Effector memory CD4-positive, alpha-beta T cell (primary cell): ENCODE measurements around the gene NLRX1.
A peak's percentile ranks its signal among the peaks of the same experiment; 100 is the strongest.
"Not testable (repeated sequence)": the region's sequence is repeated elsewhere in the genome, so short reads cannot be mapped to it uniquely, and the experiment has no call there.

ENCODE experiments used
- DNase-seq, 3 donors: peaks; one replicate each; pipeline ENCODE4 v3.0.0-alpha.2; 2020
- H3K27ac ChIP-seq: 2 replicates; pipeline ENCODE4 v1.7.0; 2013; ENCODE audit warnings: mild to moderate bottlenecking, low read length, moderate library complexity; ENCODE audit not compliant: insufficient read depth, poor library complexity, severe bottlenecking
- H3K27me3 ChIP-seq: replicated peaks from 2 replicates; pipeline ENCODE4 v1.7.0; 2013; ENCODE audit warnings: mild to moderate bottlenecking, low read length; ENCODE audit not compliant: insufficient read depth, control insufficient read depth, poor library complexity, severe bottlenecking
- H3K36me3 ChIP-seq: 2 replicates; pipeline ENCODE4 v1.7.0; 2013; ENCODE audit warnings: mild to moderate bottlenecking, low read length, moderate library complexity; ENCODE audit not compliant: control insufficient read depth, insufficient read depth
- H3K4me1 ChIP-seq: 2 replicates; pipeline ENCODE4 v1.7.0; 2013; ENCODE audit warnings: low read length, mild to moderate bottlenecking; ENCODE audit not compliant: control insufficient read depth, insufficient read depth, poor library complexity, severe bottlenecking
- H3K4me3 ChIP-seq: 2 replicates; pipeline ENCODE4 v1.7.0; 2013; ENCODE audit warnings: low read length, low read depth, mild to moderate bottlenecking; ENCODE audit not compliant: insufficient read depth, poor library complexity, severe bottlenecking
- H3K9me3 ChIP-seq: 2 replicates; pipeline ENCODE4 v1.7.0; 2013; ENCODE audit warnings: mild to moderate bottlenecking, low read length, moderate library complexity; ENCODE audit not compliant: control insufficient read depth

Gene NLRX1

DNA sequence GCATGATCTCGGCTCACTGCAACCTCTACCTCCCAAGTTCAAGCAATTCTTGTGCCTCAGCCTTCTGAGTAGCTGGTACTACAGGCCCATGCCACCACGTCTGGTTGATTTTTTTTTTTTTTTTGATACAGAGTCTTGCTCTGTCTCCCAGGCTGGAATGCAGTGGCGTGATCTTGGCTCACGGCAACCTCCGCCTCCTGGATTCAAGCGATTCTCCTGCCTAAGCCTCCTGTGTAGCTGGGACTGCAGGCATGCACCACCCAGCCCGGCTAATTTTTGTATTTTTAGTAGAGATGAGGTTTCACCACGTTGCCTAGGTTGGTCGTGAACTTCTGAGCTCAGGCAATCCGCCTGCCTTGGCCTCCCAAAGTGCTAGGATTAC is 1.5 kb upstream of the NLRX1 start:
- not testable (repeated sequence) for DNase-seq, H3K27ac ChIP-seq, H3K9me3 ChIP-seq

GRCh38 chr11:119167933-119168332 is 592 bp upstream of the NLRX1 start:
- Histone ChIP-seq H3K27me3 (no peaks in the 10 kb centered on the region), H3K9me3 (no peaks in the 10 kb centered on the region), H3K4me1 (peaks cover 5% of the 10 kb centered on the region), H3K36me3 (no peaks in the 10 kb centered on the region), H3K4me3 (no peak overlapping the region), H3K27ac (no peak overlapping the region)
- DNase-seq = no peak

More for the DNA sequence above, 1.5 kb upstream of the NLRX1 start:
- H3K27me3 ChIP-seq, H3K4me1 ChIP-seq, H3K36me3 ChIP-seq, H3K4me3 ChIP-seq: not testable (repeated sequence)

DNA sequence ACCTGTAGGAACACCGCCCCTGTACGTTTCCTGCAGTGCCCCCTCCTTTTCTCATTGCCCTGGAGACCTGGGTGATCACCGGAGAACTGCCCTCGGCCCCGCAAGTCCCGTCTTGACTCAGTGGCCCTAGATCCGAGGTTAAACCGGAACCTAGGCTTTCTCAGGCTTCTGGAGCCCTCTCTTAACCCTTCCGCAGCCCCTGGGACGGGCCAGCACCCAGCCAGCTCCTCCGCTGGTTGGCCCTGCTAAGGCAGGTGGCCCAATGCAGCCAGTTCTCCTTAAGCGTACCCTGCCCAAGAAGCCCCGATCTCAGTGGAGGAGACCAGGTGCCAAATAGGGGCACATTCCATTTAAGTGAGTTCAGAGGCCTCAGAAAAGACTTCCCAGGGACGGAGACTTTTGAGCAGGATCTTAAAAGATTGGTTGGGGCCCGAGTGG is 776 bp downstream of the NLRX1 start:
- peak overlapping the region; percentile 92 for H3K4me3 ChIP-seq
- H3K27me3 ChIP-seq = no peaks in the 10 kb centered on the region
- H3K9me3 ChIP-seq = no peaks in the 10 kb centered on the region
- no peak for DNase-seq
- H3K4me1 ChIP-seq = peaks cover 5% of the 10 kb centered on the region
- H3K36me3 ChIP-seq = no peaks in the 10 kb centered on the region
- H3K27ac ChIP-seq = peak overlapping the region; percentile 66

- Histone ChIP-seq H3K36me3 (no peaks in the 10 kb centered on the region), H3K27me3 (no peaks in the 10 kb centered on the region), H3K9me3 (no peaks in the 10 kb centered on the region), H3K27ac (no peak overlapping the region), H3K4me1 (peaks cover 5% of the 10 kb centered on the region), H3K4me3 (no peak overlapping the region)
- DNase-seq = no peak
Observed at GRCh38 chr11:119172513-119172912, 4.0 kb downstream of the NLRX1 start.

GRCh38 chr11:119173453-119173852 is 4.9 kb downstream of the NLRX1 start:
- Histone ChIP-seq H3K4me3 (no peak overlapping the region), H3K9me3 (no peaks in the 10 kb centered on the region), H3K4me1 (peaks cover 5% of the 10 kb centered on the region), H3K36me3 (no peaks in the 10 kb centered on the region), H3K27ac (no peak overlapping the region), H3K27me3 (no peaks in the 10 kb centered on the region)
- no peak for DNase-seq

DNA sequence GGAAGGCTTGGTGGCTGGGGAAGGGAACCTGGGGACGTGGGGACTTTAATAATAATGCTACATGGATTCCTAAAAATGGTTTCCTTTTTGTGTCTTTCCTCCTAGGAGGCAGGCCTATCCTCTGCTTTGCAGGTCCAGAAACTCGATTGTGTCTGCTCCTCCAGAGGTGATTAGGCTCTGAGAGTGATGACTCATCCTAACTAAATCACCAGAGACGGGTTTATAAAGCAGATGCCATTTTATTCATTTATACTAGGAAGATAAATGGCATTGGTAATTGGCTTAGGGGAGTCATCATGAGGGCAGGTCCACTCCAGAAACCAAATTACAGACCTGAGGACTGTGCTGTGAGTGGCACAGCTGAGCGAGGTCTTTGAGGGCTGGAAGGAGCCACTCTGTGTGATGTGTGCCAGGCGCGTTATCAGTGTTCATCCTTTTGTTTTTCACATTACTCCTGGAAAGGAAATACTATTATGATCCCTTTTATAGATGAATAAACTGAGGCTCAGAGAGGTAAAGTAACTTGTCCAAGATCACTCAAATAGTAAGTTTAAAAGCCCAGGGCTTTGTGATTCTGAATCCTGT is 7.1 kb downstream of the NLRX1 start:
- H3K4me3 ChIP-seq = no peak overlapping the region
- no peaks in the 10 kb centered on the region for H3K9me3 ChIP-seq
- no peaks in the 10 kb centered on the region for H3K36me3 ChIP-seq
- DNase-seq = no peak
- H3K27me3 ChIP-seq = no peaks in the 10 kb centered on the region
- H3K27ac ChIP-seq = no peak overlapping the region
- no peaks in the 10 kb centered on the region for H3K4me1 ChIP-seq

- DNase-seq = no peak
- no peak overlapping the region for H3K27ac ChIP-seq
Observed at GRCh38 chr11:119178166-119178680, 9.7 kb downstream of the NLRX1 start.

GRCh38 chr11:119179342-119179741 is 10.8 kb downstream of the NLRX1 start:
- Histone ChIP-seq H3K27ac (no peak overlapping the region), H3K9me3 (no peaks in the 10 kb centered on the region), H3K4me1 (no peaks in the 10 kb centered on the region), H3K36me3 (no peaks in the 10 kb centered on the region), H3K4me3 (no peak overlapping the region), H3K27me3 (no peaks in the 10 kb centered on the region)
- no peak for DNase-seq

More at GRCh38 chr11:119178166-119178680, 9.7 kb downstream of the NLRX1 start:
- no peaks in the 10 kb centered on the region for H3K27me3 ChIP-seq
- no peaks in the 10 kb centered on the region for H3K36me3 ChIP-seq
- H3K9me3 ChIP-seq = no peaks in the 10 kb centered on the region
- no peak overlapping the region for H3K4me3 ChIP-seq
- no peaks in the 10 kb centered on the region for H3K4me1 ChIP-seq

DNA sequence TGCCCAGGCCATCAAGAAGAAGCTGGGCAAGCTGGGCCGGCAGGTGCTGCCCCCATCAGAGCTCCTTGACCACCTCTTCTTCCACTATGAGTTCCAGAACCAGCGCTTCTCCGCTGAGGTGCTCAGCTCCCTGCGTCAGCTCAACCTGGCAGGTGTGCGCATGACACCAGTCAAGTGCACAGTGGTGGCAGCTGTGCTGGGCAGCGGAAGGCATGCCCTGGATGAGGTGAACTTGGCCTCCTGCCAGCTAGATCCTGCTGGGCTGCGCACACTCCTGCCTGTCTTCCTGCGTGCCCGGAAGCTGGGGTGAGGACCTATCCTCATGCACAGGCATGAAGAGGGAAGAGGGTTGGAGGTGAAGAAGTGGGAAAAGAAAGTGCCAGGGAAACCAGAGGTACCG is 11.5 kb downstream of the NLRX1 start:
- Histone ChIP-seq H3K27ac (no peak overlapping the region), H3K4me1 (no peaks in the 10 kb centered on the region), H3K9me3 (no peaks in the 10 kb centered on the region), H3K27me3 (no peaks in the 10 kb centered on the region), H3K36me3 (no peaks in the 10 kb centered on the region), H3K4me3 (no peak overlapping the region)
- no peak for DNase-seq

DNA sequence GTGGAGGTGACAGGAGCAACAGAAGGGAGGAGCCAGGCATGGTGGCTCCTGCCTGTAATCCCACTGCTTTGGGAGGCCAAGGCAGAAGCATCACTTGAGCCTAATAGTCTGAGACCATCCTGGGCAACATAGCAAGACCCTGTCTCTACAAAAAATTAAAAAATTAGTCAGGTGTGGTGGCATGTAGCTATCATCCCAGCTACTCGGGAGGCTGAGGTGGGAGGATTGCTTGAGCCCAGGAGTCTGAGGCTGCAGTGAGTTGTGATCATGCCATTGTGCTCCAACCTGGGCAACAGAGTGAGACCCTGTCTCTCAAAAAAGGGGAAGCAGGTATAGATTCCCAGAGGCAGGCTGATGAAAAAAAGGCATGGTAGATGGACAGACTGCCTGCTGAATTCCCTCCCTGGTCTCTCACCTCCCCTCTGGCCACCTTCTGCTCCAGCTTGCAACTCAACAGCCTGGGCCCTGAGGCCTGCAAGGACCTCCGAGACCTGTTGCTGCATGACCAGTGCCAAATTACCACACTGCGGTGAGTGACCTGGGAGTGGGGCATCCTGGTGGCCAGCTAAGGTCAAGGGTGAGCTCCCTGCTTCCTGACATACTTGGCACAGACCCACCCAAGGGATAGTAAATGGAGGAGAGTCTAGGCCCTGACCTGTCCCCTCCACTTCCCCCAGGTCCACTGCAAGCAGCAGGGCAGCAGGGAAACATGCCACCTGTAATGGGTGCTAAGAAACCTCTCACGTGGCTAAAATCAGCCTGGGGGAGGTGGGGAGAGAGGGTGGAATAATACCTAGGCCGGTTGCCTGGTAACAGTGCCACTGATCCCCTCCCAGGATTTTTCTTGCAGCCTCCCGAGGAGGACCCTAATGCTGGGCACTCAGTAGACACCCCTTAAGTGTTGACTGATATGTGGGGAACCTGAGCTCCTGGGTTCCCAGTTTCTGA is 12.5 kb downstream of the NLRX1 start:
- H3K9me3 ChIP-seq = no peaks in the 10 kb centered on the region
- no peak overlapping the region for H3K4me3 ChIP-seq
- no peaks in the 10 kb centered on the region for H3K36me3 ChIP-seq
- no peaks in the 10 kb centered on the region for H3K27me3 ChIP-seq
- DNase-seq = no peak
- no peaks in the 10 kb centered on the region for H3K4me1 ChIP-seq
- H3K27ac ChIP-seq = no peak overlapping the region
